ENCODE measurements around the gene SLC35F5. TPM values are rescaled to one million over a fixed set of nuclear protein-coding genes. Genes with fewer than 3 reads are reported as not detected.

The SLC35F5 gene
- polyA plus RNA-seq, 1 donor from 2014 or later: 56.2 TPM

DNA sequence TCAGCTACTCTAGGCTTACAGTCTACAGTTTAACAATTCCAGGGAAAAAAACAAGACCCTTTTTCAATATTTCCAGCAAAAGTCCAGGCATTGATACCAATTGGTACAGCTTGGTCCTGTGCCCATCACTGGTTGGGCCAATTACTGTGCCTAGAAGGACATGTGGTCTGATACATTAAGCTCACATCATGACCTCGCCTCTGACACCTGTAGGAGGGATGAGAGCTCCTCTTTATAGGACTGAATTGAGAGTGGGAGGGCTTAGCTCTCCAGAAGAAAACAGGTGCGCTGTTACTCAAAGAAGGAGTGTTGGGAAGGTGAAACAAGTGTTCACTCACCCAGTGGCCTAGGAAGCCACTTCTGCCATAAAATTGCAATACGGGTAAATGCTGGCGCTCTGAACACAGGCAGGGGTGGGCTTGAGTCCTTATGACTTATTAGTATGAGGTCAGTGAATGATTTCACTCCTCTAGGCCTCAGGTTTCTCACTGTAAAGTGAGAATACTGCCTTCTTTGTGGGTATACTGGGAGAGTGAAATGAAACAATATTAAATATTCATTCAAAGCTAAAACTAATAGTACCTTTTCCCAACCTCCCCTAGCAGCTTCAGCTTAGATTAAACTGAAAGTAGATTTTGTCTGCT is 79.7 kb downstream of the SLC35F5 start:
- Histone ChIP-seq H2AFZ (ENCODE audit: low read depth, low read length) (no peak overlapping the region), H3K4me3 (ENCODE audit: low read length) (no peak overlapping the region), H3K4me2 (ENCODE audit: low read length) (no peak overlapping the region), H3K9ac (ENCODE audit: low read length) (no peak overlapping the region), H4K20me1 (ENCODE audit: insufficient read depth) (no peaks in the 10 kb centered on the region), H3K9me2 (ENCODE audit: insufficient read depth, low read length) (no peaks in the 10 kb centered on the region), H3K27me3 (ENCODE audit: insufficient read depth, low read depth, low read length) (no peaks in the 10 kb centered on the region), H3F3A (ENCODE audit: insufficient read depth, low read length, poor library complexity, severe bottlenecking) (no peaks in the 10 kb centered on the region), H3K9me3 (ENCODE audit: low read length) (no peaks in the 10 kb centered on the region), H3K36me3 (ENCODE audit: insufficient read depth, low read length) (no peaks in the 10 kb centered on the region), H3K27ac (ENCODE audit: low read length) (no peak overlapping the region), H3K79me2 (replicated peaks; ENCODE audit: insufficient read depth, low read length) (no peaks in the 10 kb centered on the region)
- no peak for TF ChIP-seq EZH2 (IDR thresholded peaks at IDR 0.05; ENCODE audit: borderline replicate concordance, insufficient read depth, low read length, poor library complexity, severe bottlenecking)
- no peak for TF ChIP-seq MXI1 (conservative IDR thresholded peaks at IDR 0.05; ENCODE audit: poor library complexity, severe bottlenecking)
- TF ChIP-seq EP300 (conservative IDR thresholded peaks at IDR 0.05; ENCODE audit: poor library complexity, severe bottlenecking): no peak
- no peak for TF ChIP-seq TAF1 (IDR thresholded peaks at IDR 0.05; ENCODE audit: low read depth)
- TF ChIP-seq SMC3 (conservative IDR thresholded peaks at IDR 0.05; ENCODE audit: poor library complexity): no peak
- TF ChIP-seq, protein P1, sequence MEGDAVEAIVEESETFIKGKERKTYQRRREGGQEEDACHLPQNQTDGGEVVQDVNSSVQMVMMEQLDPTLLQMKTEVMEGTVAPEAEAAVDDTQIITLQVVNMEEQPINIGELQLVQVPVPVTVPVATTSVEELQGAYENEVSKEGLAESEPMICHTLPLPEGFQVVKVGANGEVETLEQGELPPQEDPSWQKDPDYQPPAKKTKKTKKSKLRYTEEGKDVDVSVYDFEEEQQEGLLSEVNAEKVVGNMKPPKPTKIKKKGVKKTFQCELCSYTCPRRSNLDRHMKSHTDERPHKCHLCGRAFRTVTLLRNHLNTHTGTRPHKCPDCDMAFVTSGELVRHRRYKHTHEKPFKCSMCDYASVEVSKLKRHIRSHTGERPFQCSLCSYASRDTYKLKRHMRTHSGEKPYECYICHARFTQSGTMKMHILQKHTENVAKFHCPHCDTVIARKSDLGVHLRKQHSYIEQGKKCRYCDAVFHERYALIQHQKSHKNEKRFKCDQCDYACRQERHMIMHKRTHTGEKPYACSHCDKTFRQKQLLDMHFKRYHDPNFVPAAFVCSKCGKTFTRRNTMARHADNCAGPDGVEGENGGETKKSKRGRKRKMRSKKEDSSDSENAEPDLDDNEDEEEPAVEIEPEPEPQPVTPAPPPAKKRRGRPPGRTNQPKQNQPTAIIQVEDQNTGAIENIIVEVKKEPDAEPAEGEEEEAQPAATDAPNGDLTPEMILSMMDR (IDR thresholded peaks at IDR 0.05; ENCODE audit: poor library complexity, severe bottlenecking): no peak

DNA sequence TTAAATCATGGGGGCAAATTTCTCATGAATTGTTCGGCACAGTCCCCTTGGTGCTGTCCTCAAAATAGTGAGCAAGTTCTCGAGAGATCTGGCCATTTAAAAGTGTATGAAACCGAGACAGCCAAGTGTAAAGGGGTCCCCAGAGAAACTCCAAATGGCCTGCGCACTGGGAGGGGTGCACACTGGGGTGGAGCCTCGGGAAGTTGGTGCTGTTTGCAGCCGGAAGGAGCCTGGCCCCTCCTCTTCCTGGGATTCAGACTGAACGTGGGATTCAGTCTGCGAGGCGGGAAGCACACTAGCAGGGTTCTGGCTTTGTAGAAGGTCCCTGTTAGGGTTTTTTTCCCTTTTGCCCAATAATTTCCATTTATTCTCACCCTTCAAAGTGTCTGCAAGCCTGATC is 80.6 kb downstream of the SLC35F5 start:
- Histone ChIP-seq H4K20me1 (ENCODE audit: insufficient read depth) (no peaks in the 10 kb centered on the region), H3K4me2 (ENCODE audit: low read length) (no peak overlapping the region), H3K9me2 (ENCODE audit: insufficient read depth, low read length) (no peaks in the 10 kb centered on the region), H3K36me3 (ENCODE audit: insufficient read depth, low read length) (no peaks in the 10 kb centered on the region), H3F3A (ENCODE audit: insufficient read depth, low read length, poor library complexity, severe bottlenecking) (no peaks in the 10 kb centered on the region), H3K27ac (ENCODE audit: low read length) (no peak overlapping the region), H3K9me3 (ENCODE audit: low read length) (no peaks in the 10 kb centered on the region), H3K79me2 (replicated peaks; ENCODE audit: insufficient read depth, low read length) (no peaks in the 10 kb centered on the region), H2AFZ (ENCODE audit: low read depth, low read length) (no peak overlapping the region), H3K9ac (ENCODE audit: low read length) (no peak overlapping the region), H3K4me3 (ENCODE audit: low read length) (no peak overlapping the region), H3K27me3 (ENCODE audit: insufficient read depth, low read depth, low read length) (no peaks in the 10 kb centered on the region)
- TF ChIP-seq SMC3 (conservative IDR thresholded peaks at IDR 0.05; ENCODE audit: poor library complexity) (no peak), EZH2 (IDR thresholded peaks at IDR 0.05; ENCODE audit: borderline replicate concordance, insufficient read depth, low read length, poor library complexity, severe bottlenecking) (no peak), EP300 (conservative IDR thresholded peaks at IDR 0.05; ENCODE audit: poor library complexity, severe bottlenecking) (no peak), TAF1 (IDR thresholded peaks at IDR 0.05; ENCODE audit: low read depth) (no peak), RAD21 (conservative IDR thresholded peaks at IDR 0.05) (no peak), POLR2AphosphoS5 (IDR thresholded peaks at IDR 0.05) (no peak), MXI1 (conservative IDR thresholded peaks at IDR 0.05; ENCODE audit: poor library complexity, severe bottlenecking) (no peak)
- TF ChIP-seq, protein P1 (IDR thresholded peaks at IDR 0.05; ENCODE audit: poor library complexity, severe bottlenecking): no peak
- TF ChIP-seq, protein P2, sequence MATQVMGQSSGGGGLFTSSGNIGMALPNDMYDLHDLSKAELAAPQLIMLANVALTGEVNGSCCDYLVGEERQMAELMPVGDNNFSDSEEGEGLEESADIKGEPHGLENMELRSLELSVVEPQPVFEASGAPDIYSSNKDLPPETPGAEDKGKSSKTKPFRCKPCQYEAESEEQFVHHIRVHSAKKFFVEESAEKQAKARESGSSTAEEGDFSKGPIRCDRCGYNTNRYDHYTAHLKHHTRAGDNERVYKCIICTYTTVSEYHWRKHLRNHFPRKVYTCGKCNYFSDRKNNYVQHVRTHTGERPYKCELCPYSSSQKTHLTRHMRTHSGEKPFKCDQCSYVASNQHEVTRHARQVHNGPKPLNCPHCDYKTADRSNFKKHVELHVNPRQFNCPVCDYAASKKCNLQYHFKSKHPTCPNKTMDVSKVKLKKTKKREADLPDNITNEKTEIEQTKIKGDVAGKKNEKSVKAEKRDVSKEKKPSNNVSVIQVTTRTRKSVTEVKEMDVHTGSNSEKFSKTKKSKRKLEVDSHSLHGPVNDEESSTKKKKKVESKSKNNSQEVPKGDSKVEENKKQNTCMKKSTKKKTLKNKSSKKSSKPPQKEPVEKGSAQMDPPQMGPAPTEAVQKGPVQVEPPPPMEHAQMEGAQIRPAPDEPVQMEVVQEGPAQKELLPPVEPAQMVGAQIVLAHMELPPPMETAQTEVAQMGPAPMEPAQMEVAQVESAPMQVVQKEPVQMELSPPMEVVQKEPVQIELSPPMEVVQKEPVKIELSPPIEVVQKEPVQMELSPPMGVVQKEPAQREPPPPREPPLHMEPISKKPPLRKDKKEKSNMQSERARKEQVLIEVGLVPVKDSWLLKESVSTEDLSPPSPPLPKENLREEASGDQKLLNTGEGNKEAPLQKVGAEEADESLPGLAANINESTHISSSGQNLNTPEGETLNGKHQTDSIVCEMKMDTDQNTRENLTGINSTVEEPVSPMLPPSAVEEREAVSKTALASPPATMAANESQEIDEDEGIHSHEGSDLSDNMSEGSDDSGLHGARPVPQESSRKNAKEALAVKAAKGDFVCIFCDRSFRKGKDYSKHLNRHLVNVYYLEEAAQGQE (IDR thresholded peaks at IDR 0.05; ENCODE audit: borderline replicate concordance): no peak

Data from neural cell (in vitro differentiated cells).